IMR-90 (cell line): ENCODE data around the gene RFTN1. TPM values are rescaled to one million over a fixed set of nuclear protein-coding genes. Genes with fewer than 3 reads are reported as not detected.

Experiments used
- ATAC-seq: fragments of 200-7000 bp; cut with Tn5 transposase; 2 replicates; pipeline ENCODE4 v1.9.1; 2020; ENCODE audit warnings: low read depth, mild to moderate bottlenecking, moderate library complexity
- BruUV-seq: library from RNA; stranded (reverse); fragments of 400-500 nt; replicated peaks from 2 replicates; lab custom pipeline; 2021; lab: Mats Ljungman, UMichigan
- CTCF ChIA-PET: fragments of 300-600 bp; formaldehyde crosslinking; extraction: SDS; loops from one replicate; lab custom pipeline; 2021; ENCODE audit warnings: antibody characterized with exemption; lab: Yijun Ruan, JAX
- POLR2A ChIA-PET: fragments of 300-600 bp; sonication (Branson Sonifier 250); formaldehyde crosslinking; loops from one replicate; lab custom pipeline; 2022; ENCODE audit warnings: antibody characterized with exemption; ENCODE audit not compliant: unreplicated experiment; lab: Charles Lee
- DNase-seq: peaks from one replicate; pipeline ENCODE4 v3.0.0; 2013
- H2AFZ ChIP-seq: replicated peaks from 2 replicates; pipeline ENCODE3; 2013; ENCODE audit warnings: low read length, mild to moderate bottlenecking; ENCODE audit not compliant: poor library complexity
- H2AK5ac ChIP-seq: 2 replicates; pipeline ENCODE4 v1.6.1; 2013; ENCODE audit warnings: low read depth, low read length, inconsistent platforms
- H2AK9ac ChIP-seq: replicated peaks from 2 replicates; pipeline ENCODE3; 2013; ENCODE audit warnings: mild to moderate bottlenecking, low read depth, low read length, moderate library complexity; ENCODE audit not compliant: poor library complexity
- H2BK120ac ChIP-seq: 2 replicates; pipeline ENCODE4 v1.6.1; 2013; ENCODE audit warnings: low read depth, low read length, inconsistent platforms
- H2BK15ac ChIP-seq: 3 replicates; pipeline ENCODE4 v1.6.1; 2013; ENCODE audit warnings: low read depth, low read length, inconsistent platforms
- H2BK20ac ChIP-seq: 2 replicates; pipeline ENCODE4 v1.6.1; 2013; ENCODE audit warnings: low read depth, mild to moderate bottlenecking, inconsistent platforms, low read length, moderate library complexity
- H2BK5ac ChIP-seq: 2 replicates; pipeline ENCODE4 v1.6.1; 2013; ENCODE audit warnings: mild to moderate bottlenecking, low read depth, low read length, inconsistent platforms; ENCODE audit not compliant: poor library complexity, severe bottlenecking
- H3K14ac ChIP-seq: replicated peaks from 2 replicates; pipeline ENCODE4 v1.6.1; 2013; ENCODE audit warnings: low read depth, low read length, inconsistent platforms
- H3K18ac ChIP-seq: 2 replicates; pipeline ENCODE4 v1.6.1; 2013; ENCODE audit warnings: low read depth, low read length, control low read depth
- H3K23ac ChIP-seq: 2 replicates; pipeline ENCODE4 v1.6.1; 2013; ENCODE audit warnings: low read depth, low read length, inconsistent platforms
- H3K27ac ChIP-seq: 2 replicates; pipeline ENCODE4 v1.5.1; 2013; ENCODE audit warnings: mild to moderate bottlenecking, control low read depth, low read length; ENCODE audit not compliant: insufficient read depth
- H3K27me3 ChIP-seq: 2 replicates; pipeline ENCODE4 v1.6.1; 2013; ENCODE audit warnings: low read length; ENCODE audit not compliant: control insufficient read depth, insufficient read depth
- H3K36me3 ChIP-seq: 2 replicates; pipeline ENCODE4 v1.6.1; 2013; ENCODE audit warnings: low read length, mixed read lengths; ENCODE audit not compliant: control insufficient read depth, insufficient read depth
- H3K4ac ChIP-seq: 2 replicates; pipeline ENCODE4 v1.6.1; 2013; ENCODE audit warnings: low read depth, low read length, inconsistent platforms
- H3K4me1 ChIP-seq: 2 replicates; pipeline ENCODE4 v1.6.1; 2013; ENCODE audit warnings: low read length, mixed read lengths; ENCODE audit not compliant: control insufficient read depth, insufficient read depth
- H3K4me2 ChIP-seq: 2 replicates; pipeline ENCODE4 v1.6.1; 2013; ENCODE audit warnings: low read depth, mild to moderate bottlenecking, control low read depth, low read length, moderate library complexity
- H3K4me3 ChIP-seq: 2 replicates; pipeline ENCODE4 v1.5.1; 2013; ENCODE audit warnings: low read depth, mild to moderate bottlenecking, control low read depth, low read length, moderate library complexity; ENCODE audit not compliant: insufficient read depth
- H3K56ac ChIP-seq: 2 replicates; pipeline ENCODE4 v1.6.1; 2013; ENCODE audit warnings: low read length, inconsistent platforms; ENCODE audit not compliant: insufficient read depth; ENCODE audit errors: extremely low read depth
- H3K79me1 ChIP-seq, 2 experiments: 2 replicates each; pipeline ENCODE4 v1.6.1; 2013; ENCODE audit warnings: low read length in 2 of 2, inconsistent platforms in 1 of 2, low read depth in 1 of 2
- H3K9ac ChIP-seq: 2 replicates; pipeline ENCODE4 v1.6.1; 2013; ENCODE audit warnings: low read depth, low read length, control low read depth
- H3K9me1 ChIP-seq: 2 replicates; pipeline ENCODE4 v1.6.1; 2013; ENCODE audit warnings: low read length, inconsistent platforms; ENCODE audit not compliant: insufficient read depth
- H3K9me3 ChIP-seq: 2 replicates; pipeline ENCODE4 v1.6.1; 2013; ENCODE audit warnings: low read length; ENCODE audit not compliant: control insufficient read depth, insufficient read depth
- H4K20me1 ChIP-seq: 2 replicates; pipeline ENCODE4 v1.6.1; 2013; ENCODE audit warnings: low read length, inconsistent platforms; ENCODE audit not compliant: insufficient read depth
- H4K5ac ChIP-seq: 2 replicates; pipeline ENCODE4 v1.6.1; 2013; ENCODE audit warnings: mild to moderate bottlenecking, low read depth, low read length, control low read depth
- H4K8ac ChIP-seq, 2 experiments: 2 replicates each; pipeline ENCODE4 v1.6.1; 2013; ENCODE audit warnings: low read depth in 2 of 2, low read length in 2 of 2, control low read depth in 1 of 2, inconsistent platforms in 1 of 2
- H4K91ac ChIP-seq: 2 replicates; pipeline ENCODE4 v1.6.1; 2013; ENCODE audit warnings: low read depth, low read length, inconsistent platforms; ENCODE audit not compliant: insufficient read depth
- BHLHE40 ChIP-seq: fragments of 150-350 bp; IDR thresholded peaks from 2 replicates; pipeline ENCODE4 v1.6.1; 2016; ENCODE audit warnings: mild to moderate bottlenecking, low read depth, low read length
- CEBPB ChIP-seq: IDR thresholded peaks from 2 replicates; pipeline ENCODE4 v1.6.1; 2012; ENCODE audit warnings: low read depth, low read length, improper control_type of control experiment
- CHD1 ChIP-seq: IDR thresholded peaks from 2 replicates; pipeline ENCODE4 v1.6.1; 2012; ENCODE audit warnings: low read depth, low read length, improper control_type of control experiment
- FOS ChIP-seq: fragments of 150-350 bp; IDR thresholded peaks from 2 replicates; pipeline ENCODE4 v1.6.1; 2016; ENCODE audit warnings: low read depth, low read length
- MAFK ChIP-seq: IDR thresholded peaks from 2 replicates; pipeline ENCODE4 v1.6.1; 2012; ENCODE audit warnings: low read depth, low read length, improper control_type of control experiment
- MAZ ChIP-seq: IDR thresholded peaks from 2 replicates; pipeline ENCODE4 v1.6.1; 2012; ENCODE audit warnings: low read depth, mild to moderate bottlenecking, low read length, improper control_type of control experiment, moderate library complexity, borderline replicate concordance
- MXI1 ChIP-seq: IDR thresholded peaks from 2 replicates; pipeline ENCODE4 v1.6.1; 2012; ENCODE audit warnings: low read depth, mild to moderate bottlenecking, low read length, moderate library complexity, borderline replicate concordance
- NFE2L2 ChIP-seq: fragments of 150-350 bp; IDR thresholded peaks from 2 replicates; pipeline ENCODE4 v1.6.1; 2016; ENCODE audit warnings: low read depth, mild to moderate bottlenecking, low read length
- RAD21 ChIP-seq: IDR thresholded peaks from 2 replicates; pipeline ENCODE4 v1.6.1; 2012; ENCODE audit warnings: low read length, improper control_type of control experiment
- RCOR1 ChIP-seq: IDR thresholded peaks from 2 replicates; pipeline ENCODE4 v1.6.1; 2012; ENCODE audit warnings: mild to moderate bottlenecking, low read length, improper control_type of control experiment; ENCODE audit not compliant: insufficient replicate concordance
- RFX5 ChIP-seq: IDR thresholded peaks from 2 replicates; pipeline ENCODE4 v1.8.0; 2012; ENCODE audit warnings: low read depth, mild to moderate bottlenecking, low read length, moderate library complexity
- SMC3 ChIP-seq: fragments of 150-350 bp; IDR thresholded peaks from 2 replicates; pipeline ENCODE4 v1.6.1; 2016; ENCODE audit warnings: low read depth, mild to moderate bottlenecking, antibody characterized with exemption, low read length, moderate library complexity
- WGBS, 2 experiments: methylation state at CpG; one replicate each; pipeline versions ENCODE4 v1.1.5 to v1.1.7; 2013; ENCODE audit warnings: missing lambda C conversion rate in 2 of 2; ENCODE audit not compliant: insufficient read length in 1 of 2; ENCODE audit errors: extremely low coverage in 2 of 2; 5-methylcytosine and 5-hydroxymethylcytosine counted together
- dilution Hi-C: fragments of 300-500 bp; cut with HindIII; formaldehyde crosslinking; loops from one replicate; pipeline ENCODE4 v1.14.3; 2018; ENCODE audit warnings: low sequenced_read_pairs; ENCODE audit not compliant: unreplicated experiment
- in situ Hi-C: fragments of 300-500 bp; cut with MboI; formaldehyde crosslinking; loops from 3 replicates; pipeline ENCODE4 v1.14.3; 2019; ENCODE audit warnings: low sequenced_read_pairs, inconsistent platforms, mixed read lengths
- intact Hi-C: fragments of 100-400 bp; cut with micrococcal nuclease; formaldehyde crosslinking; loops from 2 replicates; pipeline ENCODE4 v1.10.0; 2022
- polyA plus RNA-seq, 3 experiments: library from polyadenylated mRNA; depleted of rRNA; stranded (reverse); fragments of >200 nt; gene quantifications; 2 replicates each; pipeline ENCODE4 v1.2.3, GENCODE V29; 2012; ENCODE audit warnings: low replicate concordance in 1 of 3
- total RNA-seq: library from RNA; depleted of rRNA; stranded (reverse); fragments of >200 nt; gene quantifications from 2 replicates; pipeline ENCODE4 v1.2.3, GENCODE V29; 2012
- TF ChIP-seq, protein P1 (sequence below): fragments of 150-350 bp; IDR thresholded peaks from 2 replicates; pipeline ENCODE4 v1.6.1; 2016; ENCODE audit warnings: low read depth, mild to moderate bottlenecking, low read length, moderate library complexity, borderline replicate concordance
- TF ChIP-seq, protein P2 (sequence below): fragments of 150-350 bp; IDR thresholded peaks from 2 replicates; pipeline ENCODE4 v1.6.1; 2017; ENCODE audit warnings: mild to moderate bottlenecking, antibody characterized with exemption, low read length, low read depth

RFTN1 gene
- total and polyA plus RNA-seq, 2 of the 4 experiments (the other 2 are of a cell fraction): 45.0 to 52.0 TPM

DNA sequence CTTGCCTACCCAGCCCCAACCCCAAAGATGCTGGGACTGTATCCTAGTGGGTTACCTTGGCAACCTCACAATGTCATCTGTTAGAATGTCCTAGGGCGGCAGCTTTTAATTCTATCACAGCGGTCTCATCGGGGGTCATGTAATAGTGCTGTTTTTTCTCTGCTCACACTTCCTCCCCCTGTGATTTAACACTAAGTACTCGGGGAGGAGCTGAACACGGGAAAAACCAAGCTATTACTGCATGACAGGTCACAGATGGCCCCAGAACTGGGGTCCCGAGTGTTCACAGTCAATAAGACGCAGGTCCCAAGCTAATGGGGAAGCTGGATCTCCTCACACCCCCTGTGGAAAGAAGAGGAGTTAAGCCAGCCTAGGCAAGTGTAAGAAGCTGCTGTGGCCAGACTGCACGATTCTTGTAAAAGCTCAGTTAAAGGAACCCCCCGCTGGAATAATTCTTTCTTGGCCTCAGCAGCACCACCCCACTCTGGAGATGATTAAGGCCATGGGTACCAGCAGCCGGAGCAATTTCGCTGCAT lies 2.5 kb upstream of the RFTN1 start:
- Histone ChIP-seq H4K8ac (no peak overlapping the region), H3K4me3 (no peak overlapping the region), H3K14ac (no peak overlapping the region), H2BK15ac (no peak overlapping the region), H2BK5ac (no peak overlapping the region), H3K4me1 (peaks cover 9% of the 10 kb centered on the region), H4K91ac (no peak overlapping the region; the same call in 1 of the 2 replicates), H3K56ac (no peak overlapping the region), H2AFZ (no peak overlapping the region), H3K9me3 (no peaks in the 10 kb centered on the region), H3K4me2 (no peak overlapping the region), H3K9me1 (peaks cover 4% of the 10 kb centered on the region; the same call in 1 of the 2 replicates), H2AK9ac (no peak overlapping the region), H3K36me3 (no peaks in the 10 kb centered on the region; the same call in 1 of the 2 replicates), H3K18ac (no peak overlapping the region), H3K27me3 (peaks cover 3% of the 10 kb centered on the region; the same call in 1 of the 2 replicates), H2BK20ac (peak overlapping the region; percentile 47; the same call in 1 of the 2 replicates), H3K9ac (no peak overlapping the region), H4K20me1 (peaks cover 12% of the 10 kb centered on the region), H3K79me1 (peaks cover 7 to 27% of the 10 kb centered on the region in 2 experiments; a peak in 3 of 4 replicates), H2BK120ac (0 out of 2 replicates have a peak overlapping the region, but pooled peaks have one; percentile 12), H4K5ac (no peak overlapping the region), H2AK5ac (no peak overlapping the region), H3K27ac (no peak overlapping the region), H3K23ac (peak overlapping the region; percentile 29; the same call in 1 of the 2 replicates), H3K4ac (no peak overlapping the region)
- CTCF ChIA-PET: interaction anchor here (0.8 to 2.6 kb wide), 5 partner anchors 11 to 225 kb away, joined by 3 to 18 read pairs (median 3); no protein-coding TSS in a partner anchor
- DNase-seq: no peak
- TF ChIP-seq, protein P1, sequence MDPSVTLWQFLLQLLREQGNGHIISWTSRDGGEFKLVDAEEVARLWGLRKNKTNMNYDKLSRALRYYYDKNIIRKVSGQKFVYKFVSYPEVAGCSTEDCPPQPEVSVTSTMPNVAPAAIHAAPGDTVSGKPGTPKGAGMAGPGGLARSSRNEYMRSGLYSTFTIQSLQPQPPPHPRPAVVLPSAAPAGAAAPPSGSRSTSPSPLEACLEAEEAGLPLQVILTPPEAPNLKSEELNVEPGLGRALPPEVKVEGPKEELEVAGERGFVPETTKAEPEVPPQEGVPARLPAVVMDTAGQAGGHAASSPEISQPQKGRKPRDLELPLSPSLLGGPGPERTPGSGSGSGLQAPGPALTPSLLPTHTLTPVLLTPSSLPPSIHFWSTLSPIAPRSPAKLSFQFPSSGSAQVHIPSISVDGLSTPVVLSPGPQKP: no peak
- TF ChIP-seq SMC3 (no peak), MAFK (no peak), MAZ (no peak), CHD1 (no peak), BHLHE40 (no peak), RCOR1 (no peak), NFE2L2 (no peak), FOS (no peak), MXI1 (no peak), RAD21 (no peak), RFX5 (no peak), CEBPB (no peak)
- TF ChIP-seq, protein P2, sequence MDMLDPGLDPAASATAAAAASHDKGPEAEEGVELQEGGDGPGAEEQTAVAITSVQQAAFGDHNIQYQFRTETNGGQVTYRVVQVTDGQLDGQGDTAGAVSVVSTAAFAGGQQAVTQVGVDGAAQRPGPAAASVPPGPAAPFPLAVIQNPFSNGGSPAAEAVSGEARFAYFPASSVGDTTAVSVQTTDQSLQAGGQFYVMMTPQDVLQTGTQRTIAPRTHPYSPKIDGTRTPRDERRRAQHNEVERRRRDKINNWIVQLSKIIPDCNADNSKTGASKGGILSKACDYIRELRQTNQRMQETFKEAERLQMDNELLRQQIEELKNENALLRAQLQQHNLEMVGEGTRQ: no peak
- dilution Hi-C loops: no loop called here
- no TSS peak for BruUV-seq
- intact Hi-C loops: no loop called here
- POLR2A ChIA-PET: no interaction called here
- no peak for ATAC-seq
- in situ Hi-C loops: loop anchor here (5.0 kb wide), 1 partner anchor 209 kb away; no protein-coding TSS in a partner anchor
- WGBS, 2 experiments: 100% methylated on average over 1 of the region's 11 CpGs; no CpG with 5 or more reads in 1 of the 2 experiments
